GM19025 (cell line): ENCODE results near the gene PINLYP.

Experiments used
- ATAC-seq: cut with Tn5 transposase; IDR thresholded peaks from one replicate; pipeline ENCODE4 v1.9.1; 2021; ENCODE audit warnings: mild to moderate bottlenecking, low read depth, moderate library complexity; ENCODE audit not compliant: unreplicated experiment

Gene PINLYP

DNA sequence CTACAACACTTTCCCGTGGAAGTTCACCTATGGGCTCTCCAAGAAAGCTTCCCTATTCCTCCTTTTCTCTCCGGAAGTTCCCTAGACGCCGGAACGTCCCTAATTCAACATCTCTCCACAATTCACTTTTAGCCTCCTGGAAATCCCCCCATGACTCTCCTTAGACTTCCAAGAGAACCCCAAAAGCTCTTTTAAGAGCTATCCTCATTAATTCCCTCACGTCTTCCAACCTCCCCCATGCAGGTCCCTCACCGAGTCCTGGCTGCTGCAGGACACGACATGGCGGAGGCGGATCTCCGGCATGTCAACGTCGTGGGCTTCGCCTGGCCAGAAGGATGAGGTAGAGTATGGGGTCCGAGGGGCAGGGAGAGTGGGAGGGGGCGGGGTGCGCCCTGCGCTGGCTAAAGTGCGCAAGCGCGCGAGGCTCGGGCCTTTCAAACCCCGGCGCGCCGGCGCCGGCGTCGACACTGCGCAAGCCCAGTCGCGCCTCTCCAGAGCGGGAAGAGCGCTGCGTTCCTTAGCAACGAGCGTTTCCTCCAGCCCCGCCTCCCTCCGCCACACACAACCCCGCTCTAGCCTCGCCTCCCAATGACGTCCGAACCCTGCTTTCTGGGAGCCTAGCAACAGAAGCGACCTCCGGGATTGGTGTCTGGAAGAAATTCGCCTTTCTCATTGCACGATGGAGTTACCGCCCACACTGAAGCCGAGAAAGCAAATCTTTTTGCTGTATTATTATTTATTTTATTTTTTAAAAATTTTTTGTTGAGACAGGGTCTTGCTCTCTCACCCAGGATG lies at the start of gene PINLYP, which contains the start of gene XRCC1:
TSS of gene PINLYP (plus strand) at position 646 of the 795 bp plus-strand sequence. CDS start 1,391 bp downstream, outside the sequence.
TSS of gene XRCC1 (minus strand) at position 372 of the 795 bp plus-strand sequence. CDS start at position 303, 69 bp downstream.
- peak; percentile 95 for ATAC-seq

DNA sequence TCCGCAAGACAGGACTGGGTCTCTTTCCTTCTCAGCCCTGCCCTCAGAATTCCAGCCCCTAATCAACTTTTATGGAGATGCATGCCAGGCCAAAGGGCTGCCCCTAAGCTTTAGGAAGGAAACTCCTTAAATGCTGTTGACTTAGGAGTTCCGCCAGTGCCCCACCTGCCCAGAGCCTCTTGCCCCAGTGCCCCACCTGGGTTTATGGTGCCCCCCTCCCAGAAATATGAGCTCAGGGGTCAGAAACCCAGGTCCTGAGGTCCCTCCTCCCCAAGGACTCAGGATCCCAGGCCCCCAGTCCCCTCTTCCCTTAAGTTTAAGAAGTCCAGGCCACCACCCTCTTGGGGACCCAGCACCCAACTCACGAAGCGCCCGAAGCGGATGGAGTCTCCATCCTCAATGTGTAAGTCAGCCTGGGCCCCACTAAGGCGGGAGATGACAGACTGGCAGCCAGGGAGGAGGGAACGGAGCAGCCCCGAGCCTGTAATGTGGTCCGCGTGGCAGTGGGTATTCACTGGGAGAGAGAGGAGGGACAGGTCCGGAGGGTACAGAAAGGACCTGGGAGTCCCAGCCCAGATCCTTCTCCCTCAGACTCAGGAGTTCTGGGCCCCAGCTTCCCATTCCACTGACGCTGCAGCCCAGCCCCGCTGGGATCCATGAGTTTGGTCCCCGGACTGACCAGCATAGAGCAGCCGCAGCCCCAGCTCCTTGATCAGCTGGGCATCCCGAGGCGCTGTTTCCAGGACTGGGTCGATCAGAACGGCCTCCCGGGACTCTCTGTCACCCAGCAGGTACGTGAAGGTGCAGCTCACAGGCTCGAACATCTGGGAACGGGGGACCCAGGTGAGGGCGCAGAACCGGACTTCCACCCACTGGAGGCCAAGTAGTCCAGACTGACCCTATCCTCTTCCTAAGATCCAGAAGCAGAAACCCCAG lies 49.5 kb upstream of the PINLYP start:
- ATAC-seq: no peak

DNA sequence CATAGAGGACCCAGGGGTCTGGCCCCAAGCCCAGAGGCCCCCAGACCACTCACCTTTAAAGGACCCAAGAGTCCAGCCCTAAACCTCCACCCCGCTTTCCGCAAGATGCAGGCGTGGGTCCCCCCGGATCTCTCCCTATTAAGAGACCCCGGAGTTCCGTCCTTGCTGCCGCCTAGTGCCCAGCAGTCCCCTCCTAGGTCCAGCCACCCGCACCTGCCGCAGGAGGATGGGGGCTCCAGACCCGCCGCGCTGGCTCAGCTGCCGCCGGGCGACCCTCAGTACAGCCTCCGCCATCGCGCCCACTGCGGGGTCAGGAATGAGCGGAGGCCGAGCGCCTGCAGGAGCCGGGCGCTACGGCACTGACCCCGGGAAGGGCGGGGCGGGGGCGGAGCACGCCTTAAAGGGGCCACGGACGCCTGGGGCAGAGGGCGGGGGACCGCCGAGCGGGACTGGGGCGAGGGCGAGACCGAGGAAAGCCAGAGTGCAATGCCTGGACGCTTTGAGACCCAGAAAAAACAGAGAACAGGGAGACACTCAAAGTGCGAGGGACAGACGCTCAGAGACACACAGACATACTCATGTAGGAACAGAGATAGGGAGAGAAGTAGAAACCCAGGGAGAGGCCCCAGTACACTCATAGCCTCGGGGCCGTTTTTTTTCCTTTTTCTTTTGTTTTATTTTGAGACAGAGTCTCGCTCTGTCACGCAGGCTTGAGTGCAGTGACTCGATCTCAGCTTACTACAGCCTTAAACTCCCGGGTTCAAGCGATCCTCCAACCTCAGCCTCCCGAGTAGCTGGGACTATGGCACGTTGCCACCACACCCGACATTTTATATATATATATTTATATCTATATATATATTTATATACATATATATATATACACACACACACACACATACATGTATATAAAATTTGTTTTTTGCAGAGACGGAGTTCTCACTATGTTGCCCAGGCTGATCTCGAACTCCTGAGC lies 48.4 kb upstream of the PINLYP start, which contains the start of gene ETHE1:
TSS of gene ETHE1 (minus strand) at position 318 of the 976 bp plus-strand sequence. CDS start at position 294, 24 bp downstream.
- ATAC-seq: peak; percentile 85

DNA sequence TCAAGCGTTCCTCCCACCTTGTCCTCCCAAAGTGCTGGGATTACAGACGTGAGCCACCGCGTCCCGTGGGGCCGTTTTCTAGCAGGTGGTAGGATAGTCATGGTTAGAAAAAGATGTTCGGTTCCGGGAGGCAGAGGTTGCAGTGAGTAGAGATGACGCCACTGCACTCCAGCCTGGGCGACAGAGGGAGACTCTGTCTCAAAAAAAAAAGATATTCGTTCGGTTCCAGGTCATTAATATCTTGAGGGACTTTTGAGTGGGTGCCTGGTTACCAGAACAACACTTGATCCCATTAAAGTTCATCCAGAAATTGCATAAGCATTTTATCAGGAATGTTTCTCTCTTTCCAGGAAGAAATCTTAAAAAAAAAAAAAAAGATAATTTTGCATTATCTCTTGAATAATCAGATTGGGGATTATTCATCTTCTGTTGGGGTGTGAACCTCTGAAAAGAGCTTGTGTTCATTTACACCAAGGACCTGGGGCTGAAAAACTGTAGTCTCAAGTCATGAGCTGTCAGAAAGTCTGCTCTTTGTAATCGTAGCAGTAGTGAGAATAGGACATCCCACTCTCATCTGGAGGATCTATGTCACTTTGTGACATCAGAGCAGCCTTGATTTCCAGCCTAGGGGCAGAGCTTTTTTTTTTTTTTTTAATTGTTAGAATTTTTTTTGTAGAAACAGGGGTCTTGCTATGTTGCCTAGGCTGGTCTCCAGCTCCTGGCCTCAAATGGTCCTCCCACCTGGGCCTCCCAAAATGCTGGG lies 47.6 kb upstream of the PINLYP start:
- ATAC-seq: no peak

DNA sequence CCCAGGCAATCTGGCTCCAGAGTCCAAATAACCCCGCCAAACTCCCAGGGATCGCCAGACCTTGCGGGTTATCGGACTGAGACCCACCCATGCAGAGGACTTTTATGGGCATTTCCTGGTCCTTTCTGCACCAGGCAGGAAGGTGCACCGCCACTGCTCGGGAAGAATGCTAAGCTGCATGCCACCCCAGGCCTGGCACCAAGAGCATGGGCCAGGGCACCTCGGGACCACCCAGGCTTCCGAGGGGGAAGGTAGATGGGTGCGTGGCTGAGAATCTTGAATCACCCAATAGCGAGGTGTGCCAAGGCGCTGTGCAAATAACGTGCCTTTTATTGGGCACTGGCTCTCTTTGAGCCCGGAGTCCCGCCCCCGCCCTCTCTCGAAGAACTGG lies 43.0 kb upstream of the PINLYP start:
- peak; percentile 16 for ATAC-seq

DNA sequence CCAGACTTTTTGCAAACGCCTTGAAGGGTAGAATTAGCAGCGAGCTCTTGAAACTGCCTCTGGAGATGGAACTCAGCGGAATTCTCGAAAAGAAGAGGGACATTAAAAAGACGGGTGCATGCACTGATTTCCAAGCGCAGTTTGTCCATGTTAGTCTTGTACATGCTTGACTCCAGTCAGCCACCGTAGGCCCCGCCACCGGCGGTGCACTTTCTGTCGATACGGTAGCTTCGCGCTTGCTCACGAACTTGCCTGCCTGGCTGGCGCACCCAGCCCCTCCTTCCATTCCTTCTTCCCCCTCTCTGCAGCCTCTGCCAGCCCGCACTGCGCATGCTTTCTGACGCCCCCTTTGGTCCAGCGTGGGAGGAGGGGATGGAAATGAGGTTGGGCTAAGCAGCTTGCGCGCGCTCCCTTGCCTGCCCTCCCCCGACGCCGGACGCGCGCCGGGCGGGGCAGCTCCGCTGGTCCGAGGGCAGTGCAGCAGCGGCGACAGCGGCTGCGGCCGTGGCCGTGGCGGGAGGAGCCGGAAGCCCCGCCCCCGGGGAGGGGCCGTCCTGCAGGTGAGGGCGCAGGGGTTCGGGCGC lies 42.5 kb upstream of the PINLYP start, which contains the start of gene ZNF575:
TSS of gene ZNF575 (plus strand) at position 227 of the 584 bp plus-strand sequence. CDS start 1,235 bp downstream, outside the sequence.
- peak; percentile 63 for ATAC-seq

DNA sequence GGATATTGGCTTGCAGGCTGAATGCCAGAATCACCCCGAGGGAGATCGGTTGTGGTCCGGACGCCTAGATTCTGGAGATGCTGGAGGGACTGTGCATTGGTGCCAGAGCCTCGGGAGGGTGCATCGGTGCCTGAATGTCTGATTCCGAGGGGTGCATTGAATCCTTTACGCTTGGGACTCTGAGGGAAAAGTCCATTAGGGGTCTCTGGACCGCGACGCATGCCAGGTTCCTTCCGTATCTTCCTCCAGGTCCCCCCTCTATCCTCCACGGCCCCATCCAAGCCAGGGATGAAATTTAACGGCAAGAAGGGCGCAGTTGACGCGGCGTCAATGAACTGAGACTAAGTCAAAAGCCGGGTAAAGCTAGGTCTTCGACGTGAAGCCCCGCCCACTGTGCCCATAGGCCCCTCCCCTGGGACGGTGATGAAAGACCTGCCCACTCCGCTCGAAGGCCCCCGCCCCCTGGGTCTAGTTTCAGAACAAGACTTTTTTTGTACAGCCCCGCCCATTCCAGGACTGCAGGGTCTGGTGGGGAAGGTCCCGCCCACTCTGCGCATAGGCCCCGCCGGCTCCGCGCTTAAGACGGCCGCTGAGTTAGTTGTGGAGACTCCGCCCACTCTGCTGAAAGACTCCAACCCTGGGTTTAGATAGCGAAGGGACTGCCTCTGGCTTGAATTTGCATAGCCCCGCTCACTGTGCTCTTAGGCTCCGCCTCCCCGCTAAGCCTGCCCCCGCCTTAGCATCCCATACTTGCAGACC lies 41.9 kb upstream of the PINLYP start:
- no peak for ATAC-seq

DNA sequence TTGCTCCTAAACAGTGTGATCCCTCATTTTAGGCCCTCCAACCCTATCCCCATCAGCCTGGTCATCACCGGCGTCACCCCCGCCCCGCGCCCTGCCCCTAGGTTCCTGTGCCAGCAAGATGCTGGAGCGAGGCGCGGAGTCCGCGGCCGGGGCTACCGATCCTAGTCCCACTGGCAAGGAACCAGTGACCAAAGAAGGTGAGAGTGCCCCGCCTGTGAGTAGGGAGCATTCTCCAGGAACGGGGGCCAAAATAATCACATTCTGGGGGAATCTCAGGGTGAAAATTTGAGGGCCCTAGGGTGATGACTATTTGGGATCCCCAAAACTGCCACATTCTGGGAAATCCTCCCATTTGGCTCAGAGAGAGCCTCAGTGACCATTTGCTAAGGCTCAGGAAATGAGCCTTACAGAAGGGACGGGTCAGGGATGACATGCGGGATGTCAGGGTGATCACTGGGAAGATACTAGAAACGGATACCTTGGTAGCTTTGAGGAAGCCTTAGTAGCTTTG lies 41.2 kb upstream of the PINLYP start:
- ATAC-seq: no peak

DNA sequence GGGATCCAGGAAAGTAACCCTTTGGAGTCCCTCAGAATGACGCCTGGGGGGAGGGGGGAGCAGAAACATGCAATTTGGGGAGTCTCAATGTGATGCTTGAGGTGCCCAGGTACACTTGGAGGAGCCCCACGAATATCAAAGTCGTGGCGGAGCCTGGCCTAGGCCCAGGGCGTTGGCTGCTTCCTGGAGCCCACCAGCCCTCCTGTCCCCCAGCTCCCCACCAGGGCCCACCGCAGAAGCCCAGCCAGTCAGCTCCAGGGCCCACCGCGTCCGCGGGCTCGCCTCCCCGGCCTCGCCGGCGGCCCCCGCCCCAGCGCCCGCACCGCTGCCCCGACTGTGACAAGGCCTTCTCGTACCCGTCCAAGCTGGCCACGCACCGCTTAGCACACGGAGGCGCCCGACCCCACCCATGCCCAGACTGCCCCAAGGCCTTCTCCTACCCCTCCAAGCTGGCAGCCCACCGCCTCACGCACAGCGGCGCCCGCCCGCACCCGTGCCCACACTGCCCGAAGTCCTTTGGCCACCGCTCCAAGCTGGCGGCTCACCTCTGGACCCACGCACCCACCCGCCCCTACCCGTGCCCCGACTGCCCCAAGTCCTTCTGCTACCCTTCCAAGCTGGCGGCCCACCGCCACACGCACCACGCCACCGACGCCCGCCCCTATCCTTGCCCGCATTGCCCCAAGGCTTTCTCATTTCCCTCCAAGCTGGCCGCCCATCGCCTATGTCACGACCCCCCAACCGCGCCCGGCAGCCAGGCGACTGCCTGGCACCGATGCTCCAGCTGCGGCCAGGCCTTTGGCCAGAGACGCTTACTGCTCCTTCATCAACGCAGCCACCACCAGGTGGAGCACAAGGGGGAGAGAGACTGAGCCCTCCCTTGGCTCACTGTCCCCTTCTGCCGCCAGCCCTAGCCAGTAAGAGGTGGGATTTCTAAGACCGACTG lies 40.5 kb upstream of the PINLYP start:
- ATAC-seq: no peak

DNA sequence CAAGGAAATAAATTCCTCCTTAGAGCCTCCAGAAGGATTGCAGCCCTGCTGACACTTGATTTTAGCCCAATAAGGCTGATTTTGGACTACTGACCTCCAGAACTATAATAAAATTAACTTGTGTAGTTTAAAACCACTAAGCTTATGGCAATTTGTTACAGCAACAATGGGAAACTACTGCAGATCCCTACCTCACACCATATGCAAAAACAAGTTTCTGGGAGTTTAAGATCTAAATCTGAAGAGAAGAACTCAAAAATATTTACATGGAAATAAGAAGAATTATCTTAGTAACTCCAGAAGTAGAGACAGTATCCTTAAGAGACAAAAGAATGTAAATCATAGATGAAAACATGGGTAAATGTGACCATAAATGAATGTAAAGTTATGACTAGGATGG lies 36.7 kb upstream of the PINLYP start:
- ATAC-seq: no peak

DNA sequence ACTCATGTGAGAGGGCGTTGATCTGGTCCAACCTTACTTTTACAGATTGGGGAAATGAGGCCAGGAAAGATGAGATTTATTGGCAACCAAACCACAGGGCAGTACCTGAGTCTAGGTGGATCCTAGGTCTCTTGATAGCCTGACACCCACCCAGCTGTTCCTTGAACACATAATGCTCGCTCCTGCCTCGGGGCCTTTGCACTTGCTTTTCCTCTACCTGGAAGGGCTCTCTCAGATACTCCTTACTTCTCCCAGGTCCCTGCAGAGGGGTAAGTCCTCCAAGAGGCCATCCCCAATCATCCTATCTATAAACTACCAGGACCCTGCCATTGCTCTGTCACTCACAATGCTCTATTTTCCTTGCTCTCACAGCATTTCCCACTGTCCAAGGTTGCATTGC lies 35.2 kb upstream of the PINLYP start:
- ATAC-seq: no peak

DNA sequence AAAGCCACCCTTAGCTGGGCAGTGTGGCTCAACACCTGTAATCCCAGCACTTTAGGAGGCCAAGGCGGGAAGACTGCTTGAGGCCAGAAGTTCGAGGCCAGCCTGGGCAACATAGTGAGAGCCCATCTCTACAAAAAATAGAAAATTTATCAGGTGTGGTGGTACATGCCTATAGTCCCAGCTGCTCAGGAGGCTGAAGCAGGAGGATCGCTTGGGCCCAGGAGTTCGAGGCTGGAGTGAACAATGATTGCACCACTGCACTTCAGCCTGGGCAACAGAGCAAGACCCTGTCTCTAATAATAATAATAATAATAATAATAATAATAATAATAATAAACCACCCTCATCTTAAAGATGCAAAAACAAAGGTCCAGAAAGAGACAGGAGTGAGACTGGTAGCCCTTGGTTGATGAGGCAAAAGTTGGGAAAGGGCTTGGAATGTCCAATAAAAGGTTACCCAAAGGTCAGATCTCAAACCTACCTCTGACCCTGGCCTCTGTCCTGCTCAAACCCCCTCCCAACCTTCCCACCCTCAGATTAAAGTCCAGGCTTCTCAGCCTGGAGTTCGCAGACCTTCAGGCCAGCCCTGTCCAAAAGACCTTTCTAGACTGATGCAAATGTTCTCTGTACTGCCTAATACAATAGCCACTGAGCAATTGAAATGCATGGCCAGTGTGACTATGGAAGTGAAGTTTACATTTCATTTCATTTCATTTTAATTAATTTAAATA lies 33.5 kb upstream of the PINLYP start:
- no peak for ATAC-seq

DNA sequence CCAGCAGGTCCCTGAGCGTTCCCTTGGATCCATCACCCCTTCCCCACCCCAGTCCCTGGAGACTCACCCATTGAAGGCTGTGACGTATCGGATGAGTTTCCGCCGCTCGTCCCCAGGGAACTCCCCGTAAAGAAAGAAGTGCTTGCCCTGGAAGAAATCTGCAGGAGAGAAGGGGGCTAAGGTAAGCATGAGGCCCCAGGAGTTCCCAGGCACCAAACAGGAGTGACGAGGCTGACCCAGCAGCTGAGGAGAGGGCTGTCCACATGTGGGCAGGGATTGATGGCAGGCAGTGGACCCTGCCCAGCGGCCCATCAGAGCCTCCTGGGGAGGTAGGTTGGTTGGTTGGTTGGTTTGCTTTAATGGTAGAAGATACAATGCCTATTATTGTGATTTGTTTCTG lies 31.5 kb upstream of the PINLYP start:
- no peak for ATAC-seq

DNA sequence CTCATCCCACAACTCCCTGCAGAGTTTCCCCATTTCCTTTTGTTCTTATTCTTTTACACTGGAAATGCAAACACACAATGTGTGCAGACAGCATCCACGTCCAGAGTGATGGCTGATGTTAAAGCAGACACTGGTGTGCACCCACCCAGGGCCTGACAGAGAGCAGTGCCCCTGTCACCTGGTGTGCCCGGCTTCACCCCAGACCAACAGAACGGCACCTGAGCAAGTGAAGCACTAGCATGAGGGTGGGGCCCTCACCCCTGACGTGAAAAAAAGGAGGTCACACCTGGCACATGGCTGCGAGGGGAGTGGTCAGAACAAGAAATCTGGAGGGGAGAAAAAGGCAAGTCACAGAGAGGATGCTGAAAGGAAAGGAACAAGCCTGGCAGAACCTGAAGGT lies 30.3 kb upstream of the PINLYP start:
- no peak for ATAC-seq

DNA sequence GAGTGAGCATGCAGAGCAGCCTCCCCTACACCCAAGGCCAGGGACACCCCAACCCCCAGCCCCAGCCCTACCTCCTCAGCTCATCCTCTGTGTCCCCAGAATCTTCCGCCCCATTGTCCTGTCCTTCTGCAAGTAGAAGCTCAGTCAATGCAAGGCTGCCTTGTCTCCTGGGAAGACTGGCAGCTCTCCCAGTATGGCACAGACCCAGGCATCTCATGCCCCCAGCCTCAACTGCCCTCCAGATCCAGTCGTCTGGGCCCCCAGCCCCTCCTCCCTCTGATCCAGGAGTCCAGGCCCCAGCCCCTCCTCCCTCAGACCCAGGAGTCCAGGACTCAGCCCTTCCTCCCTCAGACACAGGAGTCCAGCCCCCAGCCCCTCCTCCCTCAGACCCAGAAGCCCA lies 29.6 kb upstream of the PINLYP start:
- ATAC-seq: no peak

DNA sequence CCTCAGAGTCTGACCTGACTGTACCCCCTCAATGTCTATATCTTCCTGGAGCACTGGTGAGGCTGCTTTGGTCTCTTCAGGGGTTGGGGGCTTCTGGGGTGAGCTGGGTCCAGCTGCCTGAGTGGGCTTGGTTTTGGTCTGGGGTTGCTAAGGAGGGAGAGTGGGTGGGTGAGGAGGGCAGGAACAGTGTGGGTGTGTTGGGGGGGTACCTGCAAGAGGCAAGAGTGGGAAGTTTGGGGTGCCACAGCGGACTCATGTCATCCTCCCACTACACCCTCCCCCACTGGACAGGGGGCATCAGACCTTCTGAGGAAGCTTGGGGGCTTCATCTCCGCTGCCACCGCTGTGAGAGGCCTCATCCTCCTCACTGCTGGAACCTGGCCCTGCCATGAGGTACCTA lies 29.0 kb upstream of the PINLYP start:
- ATAC-seq: no peak
